HEK293 (cell line): ENCODE measurements around the gene URM1.

Source experiments
- CTCF ChIA-PET: fragments of 350-600 bp; formaldehyde crosslinking; extraction: SDS; loops from one replicate; lab custom pipeline; 2021; ENCODE audit warnings: antibody characterized with exemption; lab: Yijun Ruan, JAX
- POLR2A ChIA-PET: fragments of 300-600 bp; formaldehyde crosslinking; extraction: SDS; loops from one replicate; lab custom pipeline; 2020; ENCODE audit warnings: antibody characterized with exemption, inconsistent platforms; lab: Yijun Ruan, JAX
- H3K27ac ChIP-seq: fragments of 200-500 bp; sonication (Bioruptor generic); 2 replicates; pipeline ENCODE4 v1.5.1; 2014; ENCODE audit warnings: low read depth, low read length, control low read depth, inconsistent platforms; ENCODE audit errors: extremely low read depth
- H3K36me3 ChIP-seq, 2 experiments: fragments of 200-500 bp in 1 of 2; sonication (Bioruptor generic) in 1 of 2; 1 replicate in 1 of 2; 2 replicates in 1 of 2; pipeline ENCODE4 v1.5.1; 2014 to 2017; ENCODE audit warnings: inconsistent platforms in 2 of 2, low read length in 2 of 2; ENCODE audit not compliant: control insufficient read depth in 2 of 2, insufficient read depth in 1 of 2
- H3K4me1 ChIP-seq: fragments of 200-500 bp; sonication (Bioruptor generic); 2 replicates; pipeline ENCODE4 v1.5.1; 2014; ENCODE audit warnings: mild to moderate bottlenecking, low read length, inconsistent platforms; ENCODE audit not compliant: control insufficient read depth, insufficient read depth
- H3K4me3 ChIP-seq: 2 replicates; pipeline ENCODE4 v1.5.1; 2011; ENCODE audit warnings: low read depth, mild to moderate bottlenecking, control low read depth, low read length, moderate library complexity
- H3K9me3 ChIP-seq: fragments of 200-500 bp; sonication (Bioruptor generic); 2 replicates; pipeline ENCODE4 v1.5.1; 2014; ENCODE audit warnings: low read depth, low read length, inconsistent platforms; ENCODE audit not compliant: control insufficient read depth, insufficient read depth
- IKZF3 ChIP-seq: fragments of 450-650 bp; IDR thresholded peaks from 2 replicates; pipeline ENCODE4 v1.5.0; 2018; ENCODE audit warnings: missing biosample characterization, mild to moderate bottlenecking, missing genetic modification characterization, moderate library complexity
- KLF8 ChIP-seq: fragments of 450-650 bp; formaldehyde crosslinking; IDR thresholded peaks from 2 replicates; pipeline ENCODE4 v1.5.1; 2016; ENCODE audit warnings: missing biosample characterization, missing genetic modification characterization
- KLF9 ChIP-seq: fragments of 450-650 bp; formaldehyde crosslinking; IDR thresholded peaks from 2 replicates; pipeline ENCODE4 v1.5.1; 2016; ENCODE audit warnings: missing biosample characterization, missing genetic modification characterization, low read depth
- MYNN ChIP-seq: fragments of 450-650 bp; formaldehyde crosslinking; IDR thresholded peaks from 2 replicates; pipeline ENCODE4 v1.5.1; 2016; ENCODE audit warnings: missing biosample characterization, missing genetic modification characterization, borderline replicate concordance
- OSR2 ChIP-seq: fragments of 450-650 bp; formaldehyde crosslinking; IDR thresholded peaks from 2 replicates; pipeline ENCODE4 v1.5.1; 2016; ENCODE audit warnings: missing biosample characterization, missing genetic modification characterization
- PATZ1 ChIP-seq: fragments of 450-650 bp; formaldehyde crosslinking; IDR thresholded peaks from 2 replicates; pipeline ENCODE4 v1.5.1; 2016; ENCODE audit warnings: missing biosample characterization, missing genetic modification characterization
- PRDM10 ChIP-seq: fragments of 450-650 bp; formaldehyde crosslinking; IDR thresholded peaks from 2 replicates; pipeline ENCODE4 v1.5.1; 2016; ENCODE audit warnings: missing biosample characterization, missing genetic modification characterization
- SP2 ChIP-seq: fragments of 450-650 bp; formaldehyde crosslinking; IDR thresholded peaks from 2 replicates; pipeline ENCODE4 v1.5.1; 2016; ENCODE audit warnings: missing biosample characterization, missing genetic modification characterization
- ZBTB20 ChIP-seq: fragments of 450-650 bp; formaldehyde crosslinking; IDR thresholded peaks from 2 replicates; pipeline ENCODE4 v1.5.1; 2016; ENCODE audit warnings: missing biosample characterization, missing genetic modification characterization
- ZNF148 ChIP-seq: fragments of 450-650 bp; formaldehyde crosslinking; IDR thresholded peaks from 2 replicates; pipeline ENCODE4 v1.5.0; 2017; ENCODE audit warnings: missing biosample characterization, missing genetic modification characterization, borderline replicate concordance
- ZNF354C ChIP-seq: fragments of 450-650 bp; formaldehyde crosslinking; IDR thresholded peaks from 2 replicates; pipeline ENCODE4 v1.5.1; 2016; ENCODE audit warnings: missing biosample characterization, missing genetic modification characterization, low read depth, borderline replicate concordance
- ZNF473 ChIP-seq: fragments of 450-650 bp; formaldehyde crosslinking; IDR thresholded peaks from 2 replicates; pipeline ENCODE4 v1.5.1; 2017; ENCODE audit warnings: missing biosample characterization, missing genetic modification characterization
- ZNF677 ChIP-seq: fragments of 450-650 bp; IDR thresholded peaks from 2 replicates; pipeline ENCODE4 v1.5.0; 2018; ENCODE audit warnings: missing biosample characterization, mild to moderate bottlenecking, missing genetic modification characterization, moderate library complexity
- ZNF777 ChIP-seq: fragments of 450-650 bp; formaldehyde crosslinking; IDR thresholded peaks from 2 replicates; pipeline ENCODE4 v1.5.1; 2017; ENCODE audit warnings: missing biosample characterization, missing genetic modification characterization, borderline replicate concordance
- ZSCAN23 ChIP-seq: fragments of 450-650 bp; formaldehyde crosslinking; IDR thresholded peaks from 2 replicates; pipeline ENCODE4 v1.5.1; 2016; ENCODE audit warnings: missing biosample characterization, missing genetic modification characterization
- ZSCAN30 ChIP-seq: fragments of 450-650 bp; IDR thresholded peaks from 2 replicates; pipeline ENCODE4 v1.5.1; 2018; ENCODE audit warnings: missing biosample characterization, mild to moderate bottlenecking, missing genetic modification characterization, moderate library complexity

The URM1 gene

GRCh38 chr9:128372784-128373183, 1.6 kb downstream of the URM1 start:
- ChIA-PET POLR2A (interaction anchor here (3.6 kb wide), 1 partner anchor 47 kb away, joined by 33 read pairs; the partner anchor contains the start of gene CERCAM), CTCF (interaction anchor here (0.9 kb wide), 1 partner anchor 39 kb away, joined by 3 read pairs; no protein-coding TSS in a partner anchor)
- Histone ChIP-seq H3K4me1 (0 out of 2 replicates have a peak, but pooled peaks cover 3% of the 10 kb centered on the region), H3K27ac (no peak overlapping the region), H3K4me3 (no peak overlapping the region; the same call in 1 of the 2 replicates), H3K9me3 (no peaks in the 10 kb centered on the region), H3K36me3 (peaks cover 0 to 14% of the 10 kb centered on the region in 2 experiments; a peak in 1 of 3 replicates)
- no peak for TF ChIP-seq ZNF148 (tag by site-specific recombination)
- TF ChIP-seq KLF9, result no peak
- no peak for TF ChIP-seq ZSCAN23
- no peak for TF ChIP-seq ZNF473 (tag by site-specific recombination)
- TF ChIP-seq IKZF3 (tag by site-specific recombination), result no peak
- TF ChIP-seq MYNN (tag by site-specific recombination), result no peak
- TF ChIP-seq PATZ1, result no peak
- no peak for TF ChIP-seq ZNF777 (tag by site-specific recombination)
- TF ChIP-seq KLF8 (tag by site-specific recombination), result no peak
- no peak for TF ChIP-seq ZNF677
- no peak for TF ChIP-seq SP2
- no peak for TF ChIP-seq ZNF354C (tag by site-specific recombination)
- no peak for TF ChIP-seq PRDM10 (tag by site-specific recombination)
- no peak for TF ChIP-seq ZSCAN30 (tag by site-specific recombination)

GRCh38 chr9:128374221-128374675, 3.1 kb downstream of the URM1 start:
- no peak overlapping the region for H3K4me3 ChIP-seq
- H3K36me3 ChIP-seq, result peaks cover 0 to 25% of the 10 kb centered on the region in 2 experiments; a peak in 2 of 3 replicates
- POLR2A ChIA-PET, result no interaction called here
- H3K27ac ChIP-seq, result no peak overlapping the region
- 0 out of 2 replicates have a peak, but pooled peaks cover 3% of the 10 kb centered on the region for H3K4me1 ChIP-seq
- no peaks in the 10 kb centered on the region for H3K9me3 ChIP-seq
- CTCF ChIA-PET, result no interaction called here
- TF ChIP-seq IKZF3 (tag by site-specific recombination), result no peak
- no peak for TF ChIP-seq ZBTB20 (tag by site-specific recombination)
- TF ChIP-seq OSR2 (tag by site-specific recombination), result no peak
